PC-3 (cell line): ENCODE measurements around the gene DDX19B. TPM values are rescaled to one million over a fixed set of nuclear protein-coding genes. Genes with fewer than 3 reads are reported as not detected.

Experiments
- ATAC-seq: fragments of 200-7000 bp; cut with Tn5 transposase; 2 replicates; pipeline ENCODE4 v1.9.1; 2020; ENCODE audit warnings: mild to moderate bottlenecking, moderate library complexity
- BruUV-seq: library from RNA; stranded (reverse); fragments of 400-500 nt; replicated peaks from 2 replicates; lab custom pipeline; 2021; lab: Mats Ljungman, UMichigan
- CTCF ChIA-PET: fragments of 300-600 bp; sonication (Branson Sonifier 250); formaldehyde crosslinking; loops from one replicate; lab custom pipeline; 2022; ENCODE audit warnings: antibody characterized with exemption; lab: Charles Lee
- POLR2A ChIA-PET: fragments of 300-600 bp; sonication (Branson Sonifier 250); formaldehyde crosslinking; loops from one replicate; lab custom pipeline; 2022; ENCODE audit warnings: antibody characterized with exemption; ENCODE audit not compliant: unreplicated experiment; lab: Charles Lee
- DNase-seq: peaks from one replicate; pipeline ENCODE4 v3.0.0-alpha.2; 2015
- H2AFZ ChIP-seq: fragments of 300-600 bp; sonication (generic); 2 replicates; pipeline ENCODE4 v1.6.0; 2016; ENCODE audit warnings: antibody characterized with exemption, low read length
- H3F3A ChIP-seq: fragments of 300-600 bp; sonication (generic); one replicate; pipeline ENCODE4 v1.6.0; 2017; ENCODE audit warnings: antibody characterized with exemption, low read length, control low read depth, mild to moderate bottlenecking; ENCODE audit not compliant: unreplicated experiment
- H3K27ac ChIP-seq: fragments of 300-600 bp; sonication (generic); 2 replicates; pipeline ENCODE4 v1.5.1; 2016; ENCODE audit warnings: mild to moderate bottlenecking, low read length
- H3K27me3 ChIP-seq: fragments of 300-600 bp; sonication (generic); 2 replicates; pipeline ENCODE4 v1.6.1; 2016; ENCODE audit warnings: low read length, mixed read lengths
- H3K36me3 ChIP-seq: fragments of 300-600 bp; sonication (generic); 2 replicates; pipeline ENCODE4 v1.6.1; 2016; ENCODE audit warnings: low read depth, mixed run types, low read length, mixed read lengths
- H3K4me1 ChIP-seq: fragments of 300-600 bp; sonication (generic); 2 replicates; pipeline ENCODE4 v1.5.1; 2016; ENCODE audit warnings: low read length; ENCODE audit not compliant: insufficient read depth
- H3K4me2 ChIP-seq: fragments of 300-600 bp; sonication (generic); 2 replicates; pipeline ENCODE4 v1.6.0; 2016; ENCODE audit warnings: low read length
- H3K4me3 ChIP-seq: fragments of 300-600 bp; sonication (generic); 2 replicates; pipeline ENCODE4 v1.5.1; 2016; ENCODE audit warnings: mild to moderate bottlenecking, low read length, mixed read lengths
- H3K79me2 ChIP-seq: fragments of 300-600 bp; sonication (generic); 2 replicates; pipeline ENCODE4 v1.6.1; 2017; ENCODE audit warnings: low read length, mixed read lengths
- H3K9ac ChIP-seq: fragments of 300-600 bp; sonication (generic); 2 replicates; pipeline ENCODE4 v1.6.0; 2016; ENCODE audit warnings: mild to moderate bottlenecking, low read length
- H3K9me2 ChIP-seq: fragments of 300-600 bp; sonication (generic); replicated peaks from 2 replicates; pipeline ENCODE4 v1.6.1; 2016; ENCODE audit warnings: mixed run types, low read length, mixed read lengths
- H3K9me3 ChIP-seq: fragments of 300-600 bp; sonication (generic); 2 replicates; pipeline ENCODE4 v1.6.1; 2016; ENCODE audit warnings: low read length, mixed read lengths
- H4K20me1 ChIP-seq: fragments of 300-600 bp; sonication (generic); 2 replicates; pipeline ENCODE4 v1.6.1; 2016; ENCODE audit warnings: low read length, mixed read lengths
- EZH2 ChIP-seq: fragments of 300-600 bp; sonication (generic); IDR thresholded peaks from one replicate; pipeline ENCODE4 v1.6.1; 2017; ENCODE audit warnings: antibody characterized with exemption, mild to moderate bottlenecking, low read length; ENCODE audit not compliant: unreplicated experiment
- EZH2phosphoT487 ChIP-seq: fragments of 300-600 bp; sonication (generic); IDR thresholded peaks from 2 replicates; pipeline ENCODE4 v1.6.1; 2018; ENCODE audit warnings: mild to moderate bottlenecking, antibody characterized with exemption, low read length, borderline replicate concordance
- intact Hi-C: fragments of 100-400 bp; cut with micrococcal nuclease; formaldehyde crosslinking; loops from 2 replicates; pipeline ENCODE4 v1.9.0; 2023
- total RNA-seq: library from RNA; depleted of rRNA; stranded (reverse); fragments of >200 nt; gene quantifications from 2 replicates; pipeline ENCODE4 v1.2.3, GENCODE V29; 2014
- TF ChIP-seq, protein P1 (sequence below): fragments of 300-600 bp; sonication (generic); conservative IDR thresholded peaks from 2 replicates; pipeline ENCODE4 v1.5.1; 2017; ENCODE audit warnings: antibody characterized with exemption, low read depth, mild to moderate bottlenecking, low read length

Gene DDX19B
- total RNA-seq, 1 experiment from 2014 or later, result 21.5 TPM

DNA sequence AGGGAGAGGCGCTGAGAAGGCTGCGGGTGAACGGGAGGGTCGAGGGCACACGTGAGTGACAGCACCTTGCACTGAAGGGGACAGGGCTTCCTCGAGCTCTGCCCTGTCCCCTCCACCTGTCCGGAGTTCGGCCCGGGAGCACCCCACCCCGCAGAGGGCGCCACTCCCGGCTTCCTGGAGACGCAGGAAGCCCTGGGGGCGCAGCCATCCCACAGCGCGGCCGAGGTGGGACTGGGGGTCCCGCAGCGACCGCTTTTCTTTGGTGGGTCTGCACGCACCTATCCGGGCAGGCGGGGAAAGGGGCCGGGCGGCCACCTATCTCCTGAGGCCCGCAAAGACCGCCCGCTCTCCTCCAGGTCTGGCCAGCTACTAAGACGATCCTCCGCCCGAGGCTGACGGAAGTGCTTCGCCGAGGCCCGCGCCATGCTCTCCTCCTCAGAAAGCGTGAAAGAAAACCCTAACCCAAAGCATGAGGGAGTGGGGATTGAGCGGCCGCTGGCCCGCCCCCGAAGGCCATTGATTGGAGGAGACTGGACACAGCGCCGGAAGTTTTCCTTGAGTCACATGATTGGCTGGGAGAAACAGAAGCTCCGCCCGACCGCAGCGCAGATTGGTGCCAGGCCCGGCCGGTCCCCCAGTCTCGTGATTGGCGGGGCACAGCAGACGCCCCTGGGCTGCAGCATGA lies 82.1 kb downstream of the DDX19B start:
- peak overlapping the region; percentile 94 for H2AFZ ChIP-seq
- peak overlapping the region; percentile 88 for H3K27ac ChIP-seq
- peak overlapping the region; percentile 98 for H3K4me2 ChIP-seq
- peak; percentile 94 for DNase-seq
- TF ChIP-seq, protein P1, sequence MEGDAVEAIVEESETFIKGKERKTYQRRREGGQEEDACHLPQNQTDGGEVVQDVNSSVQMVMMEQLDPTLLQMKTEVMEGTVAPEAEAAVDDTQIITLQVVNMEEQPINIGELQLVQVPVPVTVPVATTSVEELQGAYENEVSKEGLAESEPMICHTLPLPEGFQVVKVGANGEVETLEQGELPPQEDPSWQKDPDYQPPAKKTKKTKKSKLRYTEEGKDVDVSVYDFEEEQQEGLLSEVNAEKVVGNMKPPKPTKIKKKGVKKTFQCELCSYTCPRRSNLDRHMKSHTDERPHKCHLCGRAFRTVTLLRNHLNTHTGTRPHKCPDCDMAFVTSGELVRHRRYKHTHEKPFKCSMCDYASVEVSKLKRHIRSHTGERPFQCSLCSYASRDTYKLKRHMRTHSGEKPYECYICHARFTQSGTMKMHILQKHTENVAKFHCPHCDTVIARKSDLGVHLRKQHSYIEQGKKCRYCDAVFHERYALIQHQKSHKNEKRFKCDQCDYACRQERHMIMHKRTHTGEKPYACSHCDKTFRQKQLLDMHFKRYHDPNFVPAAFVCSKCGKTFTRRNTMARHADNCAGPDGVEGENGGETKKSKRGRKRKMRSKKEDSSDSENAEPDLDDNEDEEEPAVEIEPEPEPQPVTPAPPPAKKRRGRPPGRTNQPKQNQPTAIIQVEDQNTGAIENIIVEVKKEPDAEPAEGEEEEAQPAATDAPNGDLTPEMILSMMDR, result peak; percentile 42
- no peak for TF ChIP-seq EZH2phosphoT487
- ChIA-PET POLR2A (interaction anchor here (0.5 to 1.1 kb wide), 8 partner anchors 12 to 1301 kb away, joined by 3 to 5 read pairs (median 4); partner anchors contain the start of gene EXOSC6), CTCF (interaction anchor here (0.5 to 1.3 kb wide), 4 partner anchors 47 to 133 kb away, joined by 3 to 6 read pairs (median 4); no protein-coding TSS in a partner anchor)
- no peaks in the 10 kb centered on the region for H3K9me2 ChIP-seq
- H3K27me3 ChIP-seq, result no peaks in the 10 kb centered on the region
- H3K4me3 ChIP-seq, result peak overlapping the region; percentile 94
- 0 out of 2 replicates have a peak, but pooled peaks cover 3% of the 10 kb centered on the region for H3K36me3 ChIP-seq
- peak overlapping the region; percentile 94 for H3K9ac ChIP-seq
- H4K20me1 ChIP-seq, result no peaks in the 10 kb centered on the region
- no peaks in the 10 kb centered on the region for H3K9me3 ChIP-seq
- H3F3A ChIP-seq, result no peaks in the 10 kb centered on the region
- intact Hi-C loops, result loop anchor here (2.0 kb wide), 1 partner anchor 58 kb away; the partner anchor contains the start of gene ST3GAL2
- H3K4me1 ChIP-seq, result peaks cover 7% of the 10 kb centered on the region; the same call in 1 of the 2 replicates
- BruUV-seq, result TSS peak; percentile 78
- ATAC-seq, result peak; percentile 89
- peaks cover 22% of the 10 kb centered on the region for H3K79me2 ChIP-seq

DNA sequence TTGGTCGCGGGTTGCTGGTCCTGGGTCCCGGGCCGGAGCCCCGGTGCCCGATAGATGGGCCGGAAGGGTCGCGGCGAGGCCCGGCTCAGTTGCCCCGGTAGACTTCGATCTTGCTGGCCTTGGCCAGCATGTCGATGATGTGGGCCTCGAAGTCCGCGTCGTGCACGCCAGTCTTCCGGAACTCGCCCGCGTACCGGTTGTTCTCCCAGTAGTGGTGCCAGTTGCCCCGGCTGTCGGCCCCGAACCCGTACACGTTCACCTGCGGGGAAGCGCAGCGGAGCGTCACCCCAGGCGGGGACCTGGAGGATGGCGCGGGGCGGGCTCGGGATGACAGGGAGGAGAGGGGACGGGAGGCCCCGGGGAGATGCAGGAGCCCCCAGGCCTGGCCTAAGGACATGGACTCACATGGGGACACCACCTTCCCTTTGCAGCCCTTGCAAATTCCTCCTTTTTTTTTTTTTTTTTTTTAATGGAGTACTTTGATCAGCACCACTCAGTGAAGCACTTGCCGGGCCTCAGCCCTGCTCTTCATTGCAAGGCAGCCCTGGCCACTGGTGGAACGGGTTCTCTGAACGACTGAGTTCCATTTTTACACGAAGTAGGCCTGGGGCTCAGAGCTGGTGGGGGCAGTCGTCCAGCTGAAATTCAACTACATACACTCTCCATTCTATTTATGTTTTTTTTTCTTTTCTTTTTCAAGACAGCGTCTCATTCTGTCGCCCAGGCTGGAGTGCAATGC lies 82.8 kb downstream of the DDX19B start:
- no peaks in the 10 kb centered on the region for H3K27me3 ChIP-seq
- POLR2A ChIA-PET, result interaction anchor here (0.6 to 1.1 kb wide), 5 partner anchors 46 to 1300 kb away, joined by 3 to 5 read pairs (median 4); partner anchors contain the start of gene EXOSC6
- BruUV-seq, result TSS peak; percentile 69
- peaks cover 7% of the 10 kb centered on the region; the same call in 1 of the 2 replicates for H3K4me1 ChIP-seq
- intact Hi-C loops, result loop anchor here (2.0 kb wide), 1 partner anchor 57 kb away; the partner anchor contains the start of gene ST3GAL2
- H3K36me3 ChIP-seq, result 0 out of 2 replicates have a peak, but pooled peaks cover 3% of the 10 kb centered on the region
- no peak overlapping the region for H3K27ac ChIP-seq
- DNase-seq (no peak), ATAC-seq (no peak)
- H3K4me2 ChIP-seq, result peak overlapping the region; percentile 98
- no peaks in the 10 kb centered on the region for H4K20me1 ChIP-seq
- no peaks in the 10 kb centered on the region for H3F3A ChIP-seq
- H3K4me3 ChIP-seq, result peak overlapping the region; percentile 94
- H3K9ac ChIP-seq, result peak overlapping the region; percentile 48
- H3K79me2 ChIP-seq, result peaks cover 22% of the 10 kb centered on the region
- H3K9me3 ChIP-seq, result no peaks in the 10 kb centered on the region
- TF ChIP-seq EZH2, result no peak
- TF ChIP-seq EZH2phosphoT487, result no peak
- TF ChIP-seq, protein P1, result no peak
- CTCF ChIA-PET, result interaction anchor here (0.5 to 0.6 kb wide), 2 partner anchors 88 to 134 kb away, joined by 3 to 5 read pairs; no protein-coding TSS in a partner anchor
- peak overlapping the region; percentile 94 for H2AFZ ChIP-seq
- H3K9me2 ChIP-seq, result no peaks in the 10 kb centered on the region
